Measurements from ENCODE around the gene STX18.

Gene STX18

GRCh38 chr4:4415107-4415805 is 126.6 kb downstream of the STX18 start:
- no peak overlapping the region for H3K4me3 ChIP-seq (ENCODE audit: low read depth in 1 of 2, low read length in 2 of 2)
- ATAC-seq (ENCODE audit: insufficient read depth, low read depth) (no peak), DNase-seq (no peak)
- peaks cover 1% of the 10 kb centered on the region; the same call in 1 of the 2 replicates for H4K20me1 ChIP-seq (ENCODE audit: insufficient read depth, low read length)
- no peak overlapping the region for H2AFZ ChIP-seq (ENCODE audit: low read depth, low read length)
- no peaks in the 10 kb centered on the region for H3K27me3 ChIP-seq (ENCODE audit: insufficient read depth, low read length, poor library complexity)
- H3K9me3 ChIP-seq (ENCODE audit: insufficient read depth, low read length, severe bottlenecking) = no peaks in the 10 kb centered on the region
- peaks cover 54% of the 10 kb centered on the region for H3K36me3 ChIP-seq (ENCODE audit: insufficient read depth, low read length)
- H3K4me2 ChIP-seq (ENCODE audit: insufficient read depth, low read length) = no peak overlapping the region
- no peak overlapping the region for H3K27ac ChIP-seq (ENCODE audit: low read length)
- H3K79me2 ChIP-seq (ENCODE audit: insufficient read depth, low read length) = no peaks in the 10 kb centered on the region
- peaks cover 16% of the 10 kb centered on the region for H3K4me1 ChIP-seq (ENCODE audit: insufficient read depth, low read length)
- no peak overlapping the region for H3K9ac ChIP-seq (ENCODE audit: low read depth, low read length)
- TF ChIP-seq, protein P1, sequence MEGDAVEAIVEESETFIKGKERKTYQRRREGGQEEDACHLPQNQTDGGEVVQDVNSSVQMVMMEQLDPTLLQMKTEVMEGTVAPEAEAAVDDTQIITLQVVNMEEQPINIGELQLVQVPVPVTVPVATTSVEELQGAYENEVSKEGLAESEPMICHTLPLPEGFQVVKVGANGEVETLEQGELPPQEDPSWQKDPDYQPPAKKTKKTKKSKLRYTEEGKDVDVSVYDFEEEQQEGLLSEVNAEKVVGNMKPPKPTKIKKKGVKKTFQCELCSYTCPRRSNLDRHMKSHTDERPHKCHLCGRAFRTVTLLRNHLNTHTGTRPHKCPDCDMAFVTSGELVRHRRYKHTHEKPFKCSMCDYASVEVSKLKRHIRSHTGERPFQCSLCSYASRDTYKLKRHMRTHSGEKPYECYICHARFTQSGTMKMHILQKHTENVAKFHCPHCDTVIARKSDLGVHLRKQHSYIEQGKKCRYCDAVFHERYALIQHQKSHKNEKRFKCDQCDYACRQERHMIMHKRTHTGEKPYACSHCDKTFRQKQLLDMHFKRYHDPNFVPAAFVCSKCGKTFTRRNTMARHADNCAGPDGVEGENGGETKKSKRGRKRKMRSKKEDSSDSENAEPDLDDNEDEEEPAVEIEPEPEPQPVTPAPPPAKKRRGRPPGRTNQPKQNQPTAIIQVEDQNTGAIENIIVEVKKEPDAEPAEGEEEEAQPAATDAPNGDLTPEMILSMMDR (IDR thresholded peaks at IDR 0.05; ENCODE audit: borderline replicate concordance, extremely low read depth, low read length, poor library complexity, severe bottlenecking) = no peak
- no peak for TF ChIP-seq EZH2 (IDR thresholded peaks at IDR 0.05; ENCODE audit: borderline replicate concordance, low read depth, low read length, severe bottlenecking)

DNA sequence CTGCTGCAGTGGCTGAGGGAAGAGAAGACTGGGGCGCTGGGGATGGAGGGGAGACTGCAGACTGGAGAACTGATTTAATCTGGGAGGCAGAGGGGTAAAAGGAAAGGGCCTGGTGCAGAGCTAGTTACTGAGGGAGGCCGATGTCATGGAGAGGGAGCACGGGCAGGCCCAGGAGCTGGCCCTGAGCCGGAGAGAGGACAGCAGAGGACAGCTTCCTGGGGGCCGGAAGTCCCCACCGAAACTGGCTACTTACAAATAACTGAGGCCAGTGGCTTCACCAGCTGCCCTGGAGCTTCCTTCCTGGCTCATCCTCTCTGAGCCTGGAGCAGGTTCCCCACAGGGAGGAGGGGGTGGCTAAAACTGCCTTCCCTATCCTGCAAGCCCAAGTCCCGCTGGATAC is 128.0 kb downstream of the STX18 start:
- no peaks in the 10 kb centered on the region; the same call in 1 of the 2 replicates for H4K20me1 ChIP-seq (ENCODE audit: insufficient read depth, low read length)
- no peak overlapping the region for H3K27ac ChIP-seq (ENCODE audit: low read length)
- H3K9ac ChIP-seq (ENCODE audit: low read depth, low read length) = no peak overlapping the region
- no peak overlapping the region for H3K4me2 ChIP-seq (ENCODE audit: insufficient read depth, low read length)
- H2AFZ ChIP-seq (ENCODE audit: low read depth, low read length) = no peak overlapping the region
- no peaks in the 10 kb centered on the region for H3K27me3 ChIP-seq (ENCODE audit: insufficient read depth, low read length, poor library complexity)
- H3K9me3 ChIP-seq (ENCODE audit: insufficient read depth, low read length, severe bottlenecking) = no peaks in the 10 kb centered on the region
- no peak overlapping the region for H3K4me3 ChIP-seq (ENCODE audit: low read depth in 1 of 2, low read length in 2 of 2)
- peaks cover 48% of the 10 kb centered on the region for H3K36me3 ChIP-seq (ENCODE audit: insufficient read depth, low read length)
- TF ChIP-seq EZH2 (IDR thresholded peaks at IDR 0.05; ENCODE audit: borderline replicate concordance, low read depth, low read length, severe bottlenecking) = no peak
- TF ChIP-seq, protein P1 (IDR thresholded peaks at IDR 0.05; ENCODE audit: borderline replicate concordance, extremely low read depth, low read length, poor library complexity, severe bottlenecking) = no peak
- H3K4me1 ChIP-seq (ENCODE audit: insufficient read depth, low read length) = peaks cover 12% of the 10 kb centered on the region
- no peak for ATAC-seq (ENCODE audit: insufficient read depth, low read depth)
- no peak for DNase-seq
- no peaks in the 10 kb centered on the region for H3K79me2 ChIP-seq (ENCODE audit: insufficient read depth, low read length)

- ATAC-seq (ENCODE audit: insufficient read depth, low read depth) = no peak
- Histone ChIP-seq H3K27ac (ENCODE audit: low read length) (no peak overlapping the region), H2AFZ (ENCODE audit: low read depth, low read length) (no peak overlapping the region), H3K36me3 (ENCODE audit: insufficient read depth, low read length) (peaks cover 44% of the 10 kb centered on the region), H3K9ac (ENCODE audit: low read depth, low read length) (no peak overlapping the region), H3K9me3 (ENCODE audit: insufficient read depth, low read length, severe bottlenecking) (no peaks in the 10 kb centered on the region), H3K27me3 (ENCODE audit: insufficient read depth, low read length, poor library complexity) (no peaks in the 10 kb centered on the region), H4K20me1 (ENCODE audit: insufficient read depth, low read length) (no peaks in the 10 kb centered on the region; the same call in none of the 2 replicates), H3K79me2 (ENCODE audit: insufficient read depth, low read length) (no peaks in the 10 kb centered on the region), H3K4me2 (ENCODE audit: insufficient read depth, low read length) (no peak overlapping the region), H3K4me1 (ENCODE audit: insufficient read depth, low read length) (peaks cover 7% of the 10 kb centered on the region), H3K4me3 (ENCODE audit: low read depth in 1 of 2, low read length in 2 of 2) (no peak overlapping the region)
- TF ChIP-seq, protein P1 (IDR thresholded peaks at IDR 0.05; ENCODE audit: borderline replicate concordance, extremely low read depth, low read length, poor library complexity, severe bottlenecking) = no peak
- TF ChIP-seq EZH2 (IDR thresholded peaks at IDR 0.05; ENCODE audit: borderline replicate concordance, low read depth, low read length, severe bottlenecking) = no peak
- DNase-seq = no peak
Observed at GRCh38 chr4:4413373-4413725, 128.5 kb downstream of the STX18 start.

Measured in DND-41 (cell line).